GM12872 (cell line): ENCODE results near the gene PILRA.

Experiments used
- CTCF ChIP-seq: IDR thresholded peaks from 3 replicates; pipeline ENCODE4 v1.5.1; 2011; ENCODE audit warnings: low read depth, mild to moderate bottlenecking, low read length, moderate library complexity; ENCODE audit not compliant: insufficient read depth

Gene PILRA

GRCh38 chr7:100351657-100352058 lies 21.6 kb upstream of the PILRA start:
- no peak for TF ChIP-seq CTCF

GRCh38 chr7:100352984-100353684 lies 20.2 kb upstream of the PILRA start:
- no peak for TF ChIP-seq CTCF

GRCh38 chr7:100353685-100354330 lies 19.5 kb upstream of the PILRA start:
- TF ChIP-seq CTCF = no peak

GRCh38 chr7:100356416-100357068 lies 16.7 kb upstream of the PILRA start:
- no peak for TF ChIP-seq CTCF

- TF ChIP-seq CTCF = no peak
Measured at GRCh38 chr7:100357131-100357561, 16.1 kb upstream of the PILRA start.

GRCh38 chr7:100358027-100358856 lies 15.0 kb upstream of the PILRA start, which contains the start of gene PILRB:
TSS of gene PILRB (plus strand) at chr7:100358117. CDS start at chr7:100358303, 186 bp downstream.
- peak; percentile 59 for TF ChIP-seq CTCF

GRCh38 chr7:100358857-100359212 lies 14.5 kb upstream of the PILRA start:
- TF ChIP-seq CTCF = no peak
